PC-3 (cell line): ENCODE results near the gene GBX2. TPM values are rescaled to one million over a fixed set of nuclear protein-coding genes. Genes with fewer than 3 reads are reported as not detected.

Experiments
- ATAC-seq: fragments of 200-7000 bp; cut with Tn5 transposase; 2 replicates; pipeline ENCODE4 v1.9.1; 2020; ENCODE audit warnings: mild to moderate bottlenecking, moderate library complexity
- BruUV-seq: library from RNA; stranded (reverse); fragments of 400-500 nt; replicated peaks from 2 replicates; lab custom pipeline; 2021; lab: Mats Ljungman, UMichigan
- CTCF ChIA-PET: fragments of 300-600 bp; sonication (Branson Sonifier 250); formaldehyde crosslinking; loops from one replicate; lab custom pipeline; 2022; ENCODE audit warnings: antibody characterized with exemption; lab: Charles Lee
- POLR2A ChIA-PET: fragments of 300-600 bp; sonication (Branson Sonifier 250); formaldehyde crosslinking; loops from one replicate; lab custom pipeline; 2022; ENCODE audit warnings: antibody characterized with exemption; ENCODE audit not compliant: unreplicated experiment; lab: Charles Lee
- DNase-seq: peaks from one replicate; pipeline ENCODE4 v3.0.0-alpha.2; 2015
- H2AFZ ChIP-seq: fragments of 300-600 bp; sonication (generic); 2 replicates; pipeline ENCODE4 v1.6.0; 2016; ENCODE audit warnings: antibody characterized with exemption, low read length
- H3F3A ChIP-seq: fragments of 300-600 bp; sonication (generic); one replicate; pipeline ENCODE4 v1.6.0; 2017; ENCODE audit warnings: antibody characterized with exemption, low read length, control low read depth, mild to moderate bottlenecking; ENCODE audit not compliant: unreplicated experiment
- H3K27ac ChIP-seq: fragments of 300-600 bp; sonication (generic); 2 replicates; pipeline ENCODE4 v1.5.1; 2016; ENCODE audit warnings: mild to moderate bottlenecking, low read length
- H3K27me3 ChIP-seq: fragments of 300-600 bp; sonication (generic); 2 replicates; pipeline ENCODE4 v1.6.1; 2016; ENCODE audit warnings: low read length, mixed read lengths
- H3K36me3 ChIP-seq: fragments of 300-600 bp; sonication (generic); 2 replicates; pipeline ENCODE4 v1.6.1; 2016; ENCODE audit warnings: low read depth, mixed run types, low read length, mixed read lengths
- H3K4me1 ChIP-seq: fragments of 300-600 bp; sonication (generic); 2 replicates; pipeline ENCODE4 v1.5.1; 2016; ENCODE audit warnings: low read length; ENCODE audit not compliant: insufficient read depth
- H3K4me2 ChIP-seq: fragments of 300-600 bp; sonication (generic); 2 replicates; pipeline ENCODE4 v1.6.0; 2016; ENCODE audit warnings: low read length
- H3K4me3 ChIP-seq: fragments of 300-600 bp; sonication (generic); 2 replicates; pipeline ENCODE4 v1.5.1; 2016; ENCODE audit warnings: mild to moderate bottlenecking, low read length, mixed read lengths
- H3K79me2 ChIP-seq: fragments of 300-600 bp; sonication (generic); 2 replicates; pipeline ENCODE4 v1.6.1; 2017; ENCODE audit warnings: low read length, mixed read lengths
- H3K9ac ChIP-seq: fragments of 300-600 bp; sonication (generic); 2 replicates; pipeline ENCODE4 v1.6.0; 2016; ENCODE audit warnings: mild to moderate bottlenecking, low read length
- H3K9me2 ChIP-seq: fragments of 300-600 bp; sonication (generic); replicated peaks from 2 replicates; pipeline ENCODE4 v1.6.1; 2016; ENCODE audit warnings: mixed run types, low read length, mixed read lengths
- H3K9me3 ChIP-seq: fragments of 300-600 bp; sonication (generic); 2 replicates; pipeline ENCODE4 v1.6.1; 2016; ENCODE audit warnings: low read length, mixed read lengths
- H4K20me1 ChIP-seq: fragments of 300-600 bp; sonication (generic); 2 replicates; pipeline ENCODE4 v1.6.1; 2016; ENCODE audit warnings: low read length, mixed read lengths
- EZH2 ChIP-seq: fragments of 300-600 bp; sonication (generic); IDR thresholded peaks from one replicate; pipeline ENCODE4 v1.6.1; 2017; ENCODE audit warnings: antibody characterized with exemption, mild to moderate bottlenecking, low read length; ENCODE audit not compliant: unreplicated experiment
- EZH2phosphoT487 ChIP-seq: fragments of 300-600 bp; sonication (generic); IDR thresholded peaks from 2 replicates; pipeline ENCODE4 v1.6.1; 2018; ENCODE audit warnings: mild to moderate bottlenecking, antibody characterized with exemption, low read length, borderline replicate concordance
- intact Hi-C: fragments of 100-400 bp; cut with micrococcal nuclease; formaldehyde crosslinking; loops from 2 replicates; pipeline ENCODE4 v1.9.0; 2023
- total RNA-seq: library from RNA; depleted of rRNA; stranded (reverse); fragments of >200 nt; gene quantifications from 2 replicates; pipeline ENCODE4 v1.2.3, GENCODE V29; 2014
- TF ChIP-seq, protein P1 (sequence below): fragments of 300-600 bp; sonication (generic); conservative IDR thresholded peaks from 2 replicates; pipeline ENCODE4 v1.5.1; 2017; ENCODE audit warnings: antibody characterized with exemption, low read depth, mild to moderate bottlenecking, low read length

GBX2 gene
- total RNA-seq, 1 experiment from 2014 or later = 30.5 TPM

DNA sequence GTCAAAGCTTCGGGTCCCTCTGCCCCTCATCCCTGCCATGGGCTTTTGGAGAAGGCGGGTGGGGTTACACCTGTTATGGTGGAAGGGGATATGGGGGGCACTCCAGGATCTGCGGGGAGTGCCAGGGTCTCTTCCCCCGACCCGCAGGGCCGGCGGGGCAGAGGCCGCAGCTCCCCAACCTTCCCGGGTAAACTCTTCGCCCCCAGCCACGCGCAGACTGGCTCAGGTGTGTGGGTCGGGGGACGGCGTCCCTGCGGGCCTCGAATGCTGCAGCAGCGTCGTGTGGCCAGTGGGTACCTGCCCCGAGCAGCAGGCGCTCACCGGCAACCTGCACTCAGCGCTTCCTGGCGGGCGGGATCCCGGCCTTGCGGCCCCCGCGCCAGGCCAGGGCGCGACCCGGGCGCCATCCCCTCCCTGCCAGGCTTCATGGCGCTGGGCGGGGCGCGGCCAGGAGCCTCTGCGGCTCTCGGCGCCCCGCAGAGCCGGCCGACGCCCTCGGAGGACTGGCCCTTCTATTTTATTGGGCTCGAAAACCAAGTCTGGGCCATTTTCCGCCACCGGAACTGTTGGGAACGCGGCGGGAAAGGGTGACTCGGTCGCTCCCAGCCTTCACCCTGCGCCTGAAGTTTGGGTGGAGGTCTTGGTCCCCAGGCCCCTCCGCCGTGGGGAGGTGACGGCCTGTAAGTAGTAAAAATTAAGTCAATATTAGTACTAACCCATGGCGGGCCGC is 4.5 kb downstream of the GBX2 start:
- Histone ChIP-seq H3K27me3 (no peaks in the 10 kb centered on the region), H2AFZ (no peak overlapping the region), H3K9me3 (no peaks in the 10 kb centered on the region), H3K9ac (no peak overlapping the region), H3K4me2 (no peak overlapping the region), H3K4me1 (peaks cover under 1% of the 10 kb centered on the region), H3K79me2 (peaks cover 33% of the 10 kb centered on the region), H3K4me3 (no peak overlapping the region), H3F3A (no peaks in the 10 kb centered on the region), H3K36me3 (no peaks in the 10 kb centered on the region), H3K9me2 (no peaks in the 10 kb centered on the region), H3K27ac (no peak overlapping the region), H4K20me1 (no peaks in the 10 kb centered on the region)
- no TSS peak for BruUV-seq
- ChIA-PET POLR2A (no interaction called here), CTCF (no interaction called here)
- TF ChIP-seq, protein P1, sequence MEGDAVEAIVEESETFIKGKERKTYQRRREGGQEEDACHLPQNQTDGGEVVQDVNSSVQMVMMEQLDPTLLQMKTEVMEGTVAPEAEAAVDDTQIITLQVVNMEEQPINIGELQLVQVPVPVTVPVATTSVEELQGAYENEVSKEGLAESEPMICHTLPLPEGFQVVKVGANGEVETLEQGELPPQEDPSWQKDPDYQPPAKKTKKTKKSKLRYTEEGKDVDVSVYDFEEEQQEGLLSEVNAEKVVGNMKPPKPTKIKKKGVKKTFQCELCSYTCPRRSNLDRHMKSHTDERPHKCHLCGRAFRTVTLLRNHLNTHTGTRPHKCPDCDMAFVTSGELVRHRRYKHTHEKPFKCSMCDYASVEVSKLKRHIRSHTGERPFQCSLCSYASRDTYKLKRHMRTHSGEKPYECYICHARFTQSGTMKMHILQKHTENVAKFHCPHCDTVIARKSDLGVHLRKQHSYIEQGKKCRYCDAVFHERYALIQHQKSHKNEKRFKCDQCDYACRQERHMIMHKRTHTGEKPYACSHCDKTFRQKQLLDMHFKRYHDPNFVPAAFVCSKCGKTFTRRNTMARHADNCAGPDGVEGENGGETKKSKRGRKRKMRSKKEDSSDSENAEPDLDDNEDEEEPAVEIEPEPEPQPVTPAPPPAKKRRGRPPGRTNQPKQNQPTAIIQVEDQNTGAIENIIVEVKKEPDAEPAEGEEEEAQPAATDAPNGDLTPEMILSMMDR = no peak
- TF ChIP-seq EZH2 (no peak), EZH2phosphoT487 (no peak)
- intact Hi-C loops = no loop called here
- no peak for DNase-seq
- ATAC-seq = no peak

DNA sequence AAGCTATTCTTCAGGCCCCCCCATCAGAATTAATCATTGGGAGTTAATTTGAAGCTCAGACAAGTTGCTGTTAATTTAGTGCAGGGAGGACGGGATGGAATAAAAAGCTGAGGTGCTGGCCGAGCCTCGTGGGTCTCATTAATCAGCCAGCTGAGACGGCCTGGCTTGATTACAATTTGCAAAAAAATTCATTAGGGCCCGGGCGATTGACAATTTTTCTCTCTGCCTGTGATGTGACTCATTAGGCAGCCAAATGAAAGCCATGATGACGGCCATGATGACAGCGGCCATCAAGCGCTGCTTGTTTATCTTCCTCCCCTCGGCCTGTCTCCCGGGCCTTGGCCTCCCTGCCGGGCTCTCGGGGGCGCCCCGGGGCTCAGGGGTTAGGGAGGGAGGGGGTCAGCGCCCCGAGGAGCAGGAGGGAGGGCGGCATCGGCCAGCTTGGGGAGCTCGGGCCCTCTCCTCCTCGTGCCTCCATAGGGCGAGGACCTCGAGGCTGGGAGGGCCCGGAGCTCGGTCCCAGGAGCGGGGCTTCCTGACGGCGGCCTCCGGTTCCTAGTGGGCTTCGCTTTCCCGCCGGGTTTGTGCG is 5.2 kb downstream of the GBX2 start:
- no peaks in the 10 kb centered on the region for H3K27me3 ChIP-seq
- no peak overlapping the region for H3K4me2 ChIP-seq
- ChIA-PET CTCF (interaction anchor here (0.6 kb wide), 1 partner anchor 229 kb away, joined by 7 read pairs; no protein-coding TSS in a partner anchor), POLR2A (no interaction called here)
- H3K9me2 ChIP-seq = no peaks in the 10 kb centered on the region
- no peak overlapping the region for H3K9ac ChIP-seq
- no peaks in the 10 kb centered on the region for H3K36me3 ChIP-seq
- ATAC-seq (no peak), DNase-seq (no peak)
- no peaks in the 10 kb centered on the region for H3F3A ChIP-seq
- BruUV-seq = no TSS peak
- no peaks in the 10 kb centered on the region for H3K4me1 ChIP-seq
- H3K4me3 ChIP-seq = no peak overlapping the region
- no peaks in the 10 kb centered on the region for H3K9me3 ChIP-seq
- no peak overlapping the region for H2AFZ ChIP-seq
- intact Hi-C loops = no loop called here
- peaks cover 30% of the 10 kb centered on the region for H3K79me2 ChIP-seq
- no peak overlapping the region for H3K27ac ChIP-seq
- TF ChIP-seq EZH2phosphoT487 (no peak), EZH2 (no peak)
- TF ChIP-seq, protein P1 = no peak
- H4K20me1 ChIP-seq = no peaks in the 10 kb centered on the region
